ENCODE measurements around the gene KIAA0319L.

GRCh38 chr1:35499231-35499630, 58.0 kb downstream of the KIAA0319L start:
- TF ChIP-seq EZH2 (IDR thresholded peaks at IDR 0.05) (no peak), POLR2AphosphoS5 (IDR thresholded peaks at IDR 0.05; ENCODE audit: borderline replicate concordance, low read depth, low read length) (no peak), FOXP2 (optimal IDR thresholded peaks at IDR 0.05; ENCODE audit: control extremely low read depth, extremely low read length, insufficient read depth) (no peak)
